T1000 (cell line): ENCODE measurements around the gene NXPE3.

ENCODE experiments used
- DNase-seq: peaks from one replicate; lab custom pipeline; 2025; ENCODE audit warnings: mixed read lengths; lab: John Stamatoyannopoulos, UW

Gene NXPE3

DNA sequence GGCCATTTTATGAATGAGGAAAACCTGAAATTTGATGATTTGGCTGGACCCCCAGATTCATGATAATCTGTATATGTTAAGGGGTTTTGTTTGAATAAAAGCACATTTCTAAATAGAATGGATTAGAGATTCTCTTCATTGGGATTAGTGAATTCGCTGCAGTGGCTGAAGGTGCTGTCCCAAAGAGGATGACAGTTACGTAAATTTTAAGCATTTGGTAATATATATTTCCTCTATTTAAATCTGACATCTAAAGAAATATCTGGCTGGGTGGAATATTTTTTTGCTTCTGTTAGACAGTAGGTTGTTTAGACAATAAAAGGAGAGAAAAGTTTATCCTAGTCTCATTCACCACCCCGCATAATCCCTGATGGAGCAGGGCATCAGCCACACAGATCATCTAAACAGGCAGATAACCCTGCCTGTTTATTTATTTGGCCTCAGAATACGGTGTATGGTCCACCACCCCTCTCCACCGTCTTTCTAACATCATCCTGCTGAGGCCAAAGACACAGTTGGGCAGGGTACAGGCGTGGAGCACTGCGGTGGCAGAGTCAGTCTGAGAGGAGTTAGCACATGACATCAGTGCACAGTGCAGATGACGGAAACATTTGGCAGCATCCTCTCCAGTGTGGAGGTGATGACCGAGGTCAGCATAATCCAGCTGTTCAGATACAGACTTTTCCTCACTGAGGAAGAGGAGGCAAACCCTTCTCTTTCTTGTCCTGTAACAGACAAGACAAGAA is 49.9 kb downstream of the NXPE3 start:
- no peak for DNase-seq

DNA sequence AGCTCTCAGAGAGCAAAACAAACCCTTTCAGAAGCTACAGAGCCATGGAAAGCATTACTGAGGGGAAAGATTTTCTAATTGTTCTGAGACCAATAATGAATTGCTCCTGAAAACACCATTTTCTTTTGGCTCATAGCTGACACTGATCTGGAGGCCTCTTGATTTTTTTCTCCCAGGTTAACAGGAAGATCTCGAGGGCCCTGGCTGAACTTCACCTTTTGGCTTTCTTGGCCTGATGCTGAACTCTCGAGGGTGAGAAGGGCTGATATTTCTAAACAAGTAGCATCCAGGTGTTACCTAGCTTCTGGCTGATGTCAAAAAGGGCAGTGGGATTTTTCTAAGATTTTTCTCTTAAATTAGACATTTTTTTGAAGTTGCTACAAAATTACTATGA is 50.4 kb downstream of the NXPE3 start:
- DNase-seq: no peak

DNA sequence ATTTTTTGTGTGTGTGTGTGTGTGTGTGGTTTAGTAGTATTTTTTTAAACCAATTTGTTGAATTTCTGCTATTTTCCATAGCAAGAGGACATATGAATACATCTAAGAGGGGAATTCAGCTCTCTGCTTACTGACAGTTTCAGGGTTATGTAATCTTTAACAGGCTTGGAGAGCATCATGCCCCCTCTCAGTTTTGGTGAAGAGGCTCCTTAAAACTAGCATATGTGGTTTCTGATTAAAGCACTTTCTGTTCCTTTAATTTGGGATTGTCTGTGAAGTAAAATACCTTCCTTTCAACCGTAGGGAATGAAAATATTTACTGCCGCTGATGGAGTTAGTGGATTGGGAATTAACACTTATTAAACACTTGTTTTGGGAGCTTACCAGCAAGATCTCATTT is 50.9 kb downstream of the NXPE3 start:
- DNase-seq: no peak

DNA sequence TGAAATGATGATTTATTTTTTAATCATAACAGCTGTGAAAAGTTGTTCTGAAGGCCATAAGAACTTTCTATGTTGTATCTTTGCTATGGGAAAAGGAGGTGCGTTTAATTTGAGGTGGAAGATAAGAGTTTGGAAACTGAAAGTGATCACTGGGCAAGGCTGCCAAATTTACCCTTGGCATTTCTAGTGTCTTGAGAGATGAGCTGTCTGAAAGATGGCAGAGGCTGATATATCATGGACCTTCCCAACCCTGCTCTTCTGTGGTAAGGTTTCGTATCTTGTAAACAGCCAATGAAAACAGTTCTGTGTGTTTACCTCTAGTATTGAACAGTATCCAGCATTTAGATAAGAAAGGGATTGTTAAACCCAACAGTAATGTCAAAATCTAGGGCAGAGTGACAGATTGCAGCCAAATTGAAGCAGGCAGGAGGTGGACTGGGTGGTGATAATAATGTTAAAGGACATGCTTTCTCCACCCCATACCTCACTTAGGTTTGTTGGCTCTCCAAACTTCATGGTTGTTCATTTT is 54.5 kb downstream of the NXPE3 start:
- no peak for DNase-seq

DNA sequence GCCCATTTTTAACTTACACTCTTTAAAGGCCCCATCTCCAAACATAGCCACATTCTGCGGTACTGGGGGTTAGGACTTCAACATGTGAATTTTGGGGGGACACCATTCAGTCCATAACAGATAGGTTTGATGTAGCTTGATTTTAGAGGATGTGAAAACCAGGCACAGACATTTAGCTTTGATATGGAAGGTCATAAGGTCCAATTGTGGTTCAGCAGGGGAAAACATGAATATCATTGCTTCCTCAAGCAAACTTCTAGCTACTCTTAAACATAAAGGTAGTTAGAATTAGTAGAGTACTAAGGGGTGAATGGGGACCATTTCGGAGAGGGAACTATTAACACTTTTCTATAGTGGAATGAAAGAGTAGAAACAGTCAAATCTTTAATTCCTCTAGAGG is 56.7 kb downstream of the NXPE3 start:
- no peak for DNase-seq

DNA sequence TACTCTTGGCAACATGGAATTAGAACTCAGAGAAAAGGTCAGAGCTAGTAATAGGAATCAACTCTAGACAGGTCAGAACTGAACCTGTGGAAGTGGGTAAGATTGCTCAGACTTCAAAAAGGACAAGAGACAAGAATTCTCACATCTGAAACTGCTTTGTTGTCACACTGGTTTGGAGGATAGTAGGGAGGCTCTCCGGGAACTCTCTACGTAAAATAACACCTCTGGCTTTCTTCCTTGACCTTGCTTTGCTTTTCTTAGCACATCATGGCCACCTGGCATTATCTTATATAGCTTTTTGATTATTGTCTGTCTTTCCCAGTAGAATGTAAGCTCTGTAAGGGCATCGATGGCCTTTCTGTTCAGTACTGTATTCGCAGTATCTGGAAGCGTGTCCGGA is 57.1 kb downstream of the NXPE3 start:
- DNase-seq: no peak

DNA sequence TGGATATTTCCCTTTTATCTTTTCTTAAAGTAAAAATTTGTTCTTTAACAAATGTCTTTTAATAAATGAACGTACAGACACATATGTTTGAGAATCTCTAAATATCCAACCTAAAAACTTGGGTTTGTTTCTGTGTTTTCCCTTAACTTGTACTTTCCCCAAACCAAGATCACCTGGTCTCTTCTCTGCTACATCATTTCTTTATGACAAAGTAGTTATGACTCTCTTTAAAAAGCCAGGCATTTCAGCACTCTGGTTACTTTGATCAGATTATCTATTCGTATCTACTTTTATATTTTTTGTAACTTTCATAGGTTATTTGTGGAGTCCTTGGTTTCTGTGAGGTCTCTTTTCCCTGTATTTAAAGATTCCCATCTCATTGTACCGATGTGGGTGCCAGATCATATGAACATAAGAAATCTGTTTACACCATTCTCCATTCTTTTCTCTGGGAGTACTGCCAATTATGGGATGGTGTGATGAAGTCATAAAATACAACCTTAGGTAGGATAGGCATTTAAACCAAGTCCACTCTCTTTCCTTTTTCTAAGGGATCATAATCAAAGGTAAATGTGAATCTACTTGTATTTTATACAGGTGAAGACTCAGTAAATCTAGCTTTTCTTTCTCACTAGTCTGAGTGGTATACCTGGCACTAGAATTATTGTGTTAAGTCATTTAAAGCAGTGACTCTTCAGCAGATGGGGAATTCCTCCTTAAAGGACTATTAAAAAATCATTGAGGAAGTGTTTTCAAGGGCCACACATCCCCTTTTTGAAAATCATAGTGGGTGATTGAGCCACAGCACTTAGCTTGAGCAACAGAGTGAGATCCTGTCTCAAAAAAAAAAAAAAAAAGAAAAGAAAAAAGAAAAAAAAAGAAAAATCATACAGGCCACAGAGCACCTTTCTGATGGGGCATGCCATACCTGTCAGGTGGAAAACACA is 57.9 kb downstream of the NXPE3 start:
- no peak for DNase-seq

DNA sequence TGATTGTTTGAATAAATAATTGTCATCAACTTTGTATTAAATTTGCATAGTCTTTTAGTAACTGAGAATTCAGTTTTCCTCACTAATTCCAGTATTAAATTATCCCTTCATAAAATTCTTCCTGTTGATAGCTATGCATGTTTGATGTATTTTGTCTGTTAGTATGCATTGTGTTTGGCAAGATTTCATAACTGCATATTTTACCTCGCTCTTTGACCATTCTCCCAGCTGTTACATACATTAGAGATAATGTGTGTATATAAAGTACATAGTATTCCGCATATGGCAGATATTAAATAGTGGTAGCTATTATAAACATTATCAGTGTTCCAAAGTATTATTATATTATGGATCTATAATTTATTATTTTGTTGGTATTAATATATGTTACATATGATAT is 59.7 kb downstream of the NXPE3 start:
- no peak for DNase-seq

DNA sequence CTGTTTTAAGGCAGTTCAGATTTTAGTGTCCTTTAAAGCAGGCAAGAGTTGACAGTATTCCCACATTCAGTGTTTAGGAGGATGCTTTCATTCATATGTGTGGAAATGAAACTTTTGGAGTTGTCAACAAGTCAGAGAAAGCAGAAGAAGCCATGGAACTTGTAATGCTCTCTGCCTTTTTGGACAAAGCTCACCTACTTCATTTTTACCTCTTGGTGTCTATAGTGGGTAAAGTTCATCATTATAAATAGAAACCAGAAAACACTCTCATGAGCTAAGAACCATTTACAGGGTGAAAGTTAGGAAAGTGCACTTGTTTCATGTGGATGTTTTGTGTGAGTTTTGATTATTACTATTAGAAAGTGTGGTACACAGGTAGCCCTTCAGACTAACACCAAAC is 61.1 kb downstream of the NXPE3 start:
- no peak for DNase-seq

DNA sequence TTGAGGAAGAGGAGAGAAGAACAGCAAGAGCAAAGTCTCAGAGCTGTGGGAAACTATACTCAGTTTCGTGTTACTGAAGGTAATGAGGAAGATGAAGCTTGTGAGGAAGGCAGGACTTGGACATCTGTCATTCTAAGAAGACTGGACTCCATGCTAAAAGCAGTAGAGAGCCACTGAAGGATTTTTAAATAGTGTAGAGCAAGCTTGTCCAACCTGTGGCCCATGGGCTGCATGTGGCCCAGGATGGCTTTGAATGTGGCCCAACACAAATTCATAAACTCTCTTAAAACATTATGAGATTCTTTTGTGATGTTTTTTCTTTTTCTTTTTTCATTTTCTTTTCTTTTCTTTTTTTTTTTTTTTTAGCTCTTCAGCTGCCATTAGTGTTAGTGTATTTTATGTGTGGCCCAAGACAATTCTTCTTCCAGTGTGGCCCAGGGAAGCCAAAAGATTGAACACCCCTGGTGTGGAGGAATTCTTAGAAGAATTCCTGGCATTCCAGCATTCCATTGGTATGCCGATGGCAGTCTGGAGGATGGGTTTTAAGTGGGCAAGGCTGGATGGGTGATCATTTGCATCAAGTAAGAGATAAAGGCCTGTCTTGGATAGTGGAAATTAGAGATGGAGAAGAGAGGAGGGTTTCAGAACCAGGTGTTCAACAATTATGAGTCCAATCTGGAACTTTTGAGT is 63.4 kb downstream of the NXPE3 start:
- DNase-seq: peak; percentile 8

DNA sequence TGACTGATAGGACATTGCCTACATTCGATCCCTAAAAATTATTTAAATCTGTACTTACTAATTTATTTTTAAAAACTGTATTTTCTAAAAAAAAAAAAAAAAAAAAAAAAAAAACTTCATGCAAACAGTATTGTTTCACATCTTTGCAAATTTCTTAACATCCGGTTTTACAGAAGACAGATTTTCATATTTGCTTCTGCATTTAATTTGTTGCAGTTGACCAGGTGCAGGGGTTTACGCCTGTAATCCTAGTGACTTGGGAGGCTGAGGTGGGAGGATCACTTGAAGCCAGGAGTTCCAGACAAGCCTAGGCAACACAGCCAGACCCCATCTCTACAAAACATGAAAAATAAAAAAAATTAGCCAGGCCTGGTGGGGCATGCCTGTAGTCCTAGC is 63.9 kb downstream of the NXPE3 start:
- no peak for DNase-seq

DNA sequence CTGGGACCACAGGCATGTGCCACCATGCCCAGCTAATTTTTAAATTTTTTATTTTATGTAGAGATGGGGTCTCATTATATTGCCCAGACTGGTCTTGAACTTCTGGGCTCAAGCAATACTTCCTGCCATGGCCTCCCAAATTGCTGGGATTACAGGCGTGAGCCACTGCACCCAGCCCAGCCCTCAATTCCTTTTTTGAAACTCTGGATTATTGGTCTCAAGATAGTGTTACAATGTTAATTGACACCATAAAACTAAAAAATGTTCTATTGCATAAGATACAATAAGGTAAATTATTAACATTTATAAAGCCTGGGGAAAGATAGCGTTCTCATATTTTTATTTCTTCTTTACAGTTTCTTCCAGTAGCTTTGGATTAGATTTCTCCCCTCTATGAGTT is 66.4 kb downstream of the NXPE3 start:
- no peak for DNase-seq

DNA sequence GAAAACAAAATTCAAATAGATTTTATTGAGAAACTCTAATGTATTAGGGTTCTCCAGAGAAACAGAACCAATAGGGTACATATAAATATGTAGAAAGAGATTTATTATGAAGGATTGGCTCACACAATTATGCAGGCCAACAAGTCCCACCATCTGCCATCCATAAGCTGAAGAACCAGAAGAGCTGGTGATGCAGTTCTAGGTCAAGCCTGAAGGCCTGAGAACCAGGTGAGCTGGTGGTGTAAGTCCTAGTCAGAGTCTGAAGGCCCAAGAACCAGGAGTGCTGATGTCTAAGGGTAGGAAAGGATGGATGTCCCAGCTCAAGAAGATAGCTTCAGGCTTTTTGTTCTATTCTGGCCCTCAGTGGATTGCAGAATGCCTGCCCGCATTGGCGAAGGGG is 67.7 kb downstream of the NXPE3 start:
- DNase-seq: no peak

DNA sequence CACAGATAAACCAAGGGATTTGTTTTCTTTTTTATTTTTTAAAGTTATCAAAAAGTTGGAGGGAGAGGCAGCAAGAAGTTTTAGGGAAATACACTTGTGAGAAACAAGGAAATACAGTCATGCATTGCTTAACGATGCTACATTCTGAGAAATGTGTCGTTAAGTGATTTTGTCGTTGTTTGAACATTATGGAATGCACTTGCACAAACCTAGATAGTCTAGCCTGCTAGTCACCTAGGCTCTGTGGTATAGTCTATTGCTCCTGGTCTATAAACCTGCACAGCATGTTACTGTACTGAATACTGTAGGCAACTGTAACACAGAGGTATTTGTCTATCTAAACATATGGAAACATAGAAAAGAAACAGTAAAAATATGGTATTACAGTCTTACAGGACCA is 68.3 kb downstream of the NXPE3 start:
- no peak for DNase-seq

DNA sequence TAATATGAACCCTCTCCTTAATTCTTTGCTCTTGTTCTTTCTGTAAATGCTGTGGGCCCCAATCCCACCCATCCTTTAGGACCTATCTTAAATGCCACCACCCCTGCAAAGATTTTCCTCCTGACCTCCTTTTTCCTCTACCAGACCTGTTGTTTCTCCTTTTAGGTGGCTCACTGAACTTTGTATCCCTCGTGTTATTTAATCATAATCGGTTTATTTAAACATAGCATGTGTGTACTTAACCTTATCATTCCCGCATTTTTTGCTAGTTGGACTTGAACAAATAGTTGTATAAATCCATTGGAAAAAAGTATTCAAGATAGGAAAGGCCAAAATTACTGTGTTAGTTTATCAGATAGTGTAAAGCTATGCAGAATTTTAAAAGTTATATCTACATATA is 69.3 kb downstream of the NXPE3 start:
- no peak for DNase-seq

DNA sequence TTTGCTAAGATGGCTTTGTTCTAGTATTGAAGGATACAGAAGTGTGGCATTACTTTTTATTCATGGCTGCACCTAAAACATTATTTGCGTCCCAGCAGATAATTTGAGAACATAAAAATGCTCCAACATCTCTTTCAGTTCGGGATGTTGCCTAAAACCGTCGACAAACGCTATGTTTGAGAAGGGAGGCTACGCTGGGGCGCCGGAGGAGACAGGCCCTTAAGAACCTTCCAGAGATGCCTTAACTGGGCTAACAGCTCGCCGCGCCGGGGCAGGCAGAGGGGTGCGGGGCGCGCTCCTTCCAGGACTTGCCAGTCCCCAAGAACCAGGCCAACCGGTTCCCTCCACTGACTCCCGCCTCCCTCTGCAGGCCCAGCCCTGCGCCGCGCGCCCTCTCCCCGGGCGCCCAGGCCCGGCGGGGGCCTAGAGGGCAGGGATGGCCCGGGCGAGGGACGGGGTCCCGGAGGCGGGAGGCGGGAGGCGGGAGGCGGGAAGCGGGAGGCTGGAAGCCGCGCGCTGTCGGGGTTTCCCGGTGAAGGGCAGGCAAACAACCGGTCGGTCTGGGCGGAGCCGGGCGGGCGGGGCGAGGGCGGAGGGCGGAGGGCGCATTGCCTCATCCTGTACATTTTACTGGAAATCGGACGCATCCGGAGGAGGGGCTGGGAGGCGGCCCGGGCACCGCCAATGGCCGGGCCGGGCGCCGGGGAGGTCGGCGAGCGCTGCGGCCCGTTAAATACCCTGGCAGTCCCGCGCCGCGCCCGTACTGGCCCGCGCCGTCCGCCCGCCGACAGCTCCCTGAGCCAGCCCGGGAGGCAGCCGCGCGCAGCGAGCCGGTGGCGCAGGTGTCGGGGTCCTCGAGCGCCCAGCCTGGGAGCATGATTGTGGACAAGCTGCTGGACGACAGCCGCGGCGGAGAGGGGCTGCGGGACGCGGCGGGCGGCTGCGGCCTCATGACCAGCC is 70.0 kb downstream of the NXPE3 start, which contains the start of gene NFKBIZ:
Gene NFKBIZ, plus strand, starts transcription at position 761 of the 960 bp plus-strand sequence. Its CDS starts 115 bp downstream, at position 876.
- DNase-seq: peak; percentile 87

DNA sequence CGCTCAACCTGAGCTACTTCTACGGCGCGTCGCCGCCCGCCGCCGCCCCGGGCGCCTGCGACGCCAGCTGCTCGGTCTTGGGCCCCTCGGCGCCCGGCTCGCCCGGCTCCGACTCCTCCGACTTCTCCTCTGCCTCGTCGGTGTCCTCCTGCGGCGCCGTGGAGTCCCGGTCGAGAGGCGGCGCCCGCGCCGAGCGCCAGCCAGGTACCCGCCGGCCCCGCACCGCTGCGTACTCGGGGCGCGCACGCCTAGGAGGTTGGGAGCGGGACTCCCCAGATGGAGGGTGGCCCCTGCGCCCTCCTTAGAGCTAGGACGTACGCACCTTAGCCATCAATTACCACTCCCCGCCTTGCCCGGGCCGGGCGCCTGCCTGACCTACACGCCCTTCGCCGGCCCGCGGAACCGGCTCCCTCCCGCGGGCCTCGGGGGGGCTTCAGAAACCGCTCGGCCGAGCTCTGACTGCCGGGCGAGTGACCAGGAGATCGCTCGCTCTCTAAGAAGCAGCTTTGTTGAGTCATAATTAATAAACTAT is 70.8 kb downstream of the NXPE3 start:
- no peak for DNase-seq

DNA sequence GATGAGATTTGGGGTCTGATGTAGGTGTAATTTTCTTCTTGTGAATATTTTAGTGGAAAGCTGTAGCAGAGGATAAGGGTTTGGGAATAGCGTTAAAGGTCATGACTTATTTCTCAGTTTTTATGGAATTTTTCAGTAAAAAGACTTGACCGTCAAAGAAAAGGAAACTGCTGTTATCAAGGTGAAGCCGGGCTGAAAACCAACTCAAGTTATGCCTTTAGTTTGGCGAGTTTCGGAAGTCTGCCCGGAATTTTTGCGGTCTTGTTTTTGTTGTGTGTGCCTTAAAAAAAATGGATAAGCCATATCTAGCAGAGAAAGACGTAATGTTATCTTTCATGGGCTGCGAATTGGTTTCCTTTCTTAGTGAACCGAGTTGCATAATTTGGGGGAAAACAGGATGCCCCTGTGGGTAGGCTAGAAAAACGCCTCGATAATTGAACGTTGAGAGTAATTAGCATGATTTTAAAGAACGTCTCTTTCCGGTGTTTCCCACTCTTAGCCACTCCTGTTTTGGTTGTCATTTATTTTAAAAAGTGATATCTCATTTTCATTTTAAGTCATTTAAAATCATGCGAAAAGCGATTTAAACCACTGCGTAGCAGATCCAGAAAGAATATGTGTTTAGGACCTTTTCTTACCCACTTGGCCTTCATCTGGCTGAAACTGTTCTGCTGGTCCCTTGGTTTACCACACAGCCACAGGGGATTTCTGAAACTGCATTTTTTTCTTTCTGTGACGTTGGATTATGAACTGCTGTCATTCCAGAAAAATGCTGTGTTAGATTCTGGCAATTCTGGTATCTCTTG is 71.4 kb downstream of the NXPE3 start:
- DNase-seq: no peak

DNA sequence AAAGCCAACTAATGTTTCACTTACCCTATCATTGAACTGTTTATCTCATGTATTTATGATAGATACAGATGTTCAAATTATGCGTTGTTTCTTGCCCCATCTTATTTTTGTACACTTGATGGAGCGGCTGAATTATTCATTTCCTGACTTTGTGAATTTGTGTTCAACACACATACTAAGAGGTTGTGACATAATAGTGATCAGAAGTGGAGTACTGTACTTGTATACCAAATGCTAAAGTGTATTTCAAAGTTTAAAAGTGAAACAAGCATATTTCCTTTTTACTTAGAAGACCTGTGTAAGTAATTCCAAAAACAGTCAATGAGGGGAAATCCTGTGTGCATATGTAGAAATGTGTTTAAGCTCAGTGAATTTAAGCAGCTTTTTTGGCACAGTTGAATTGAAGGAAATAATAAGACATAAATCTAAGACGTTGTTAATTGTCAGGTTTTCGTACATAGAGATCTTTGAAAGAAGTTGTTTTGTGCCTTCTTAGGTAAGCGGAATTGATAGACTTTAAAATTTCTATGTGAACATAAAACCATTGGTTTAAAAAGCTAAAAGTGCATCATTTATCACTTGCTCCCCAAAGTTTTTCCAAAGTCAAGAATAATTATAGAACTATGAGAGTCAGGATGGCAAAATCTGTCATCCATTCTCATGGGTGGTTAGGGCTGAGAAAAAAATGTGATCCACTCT is 72.2 kb downstream of the NXPE3 start:
- DNase-seq: no peak
